ENCODE data around the gene PARP2. TPM values are rescaled to one million over a fixed set of nuclear protein-coding genes. Genes with fewer than 3 reads are reported as not detected.

The PARP2 gene
- total RNA-seq, 4 donors from 2014 or later = 1.8 to 22.5 (median 16.0) TPM

- Histone ChIP-seq H3K36me3 (no peaks in the 10 kb centered on the region), H3K27me3 (no peaks in the 10 kb centered on the region), H3K4me3 (peak overlapping the region; percentile 70 to 85), H3K4me1 (no peaks in the 10 kb centered on the region), H3K27ac (peak overlapping the region; percentile 97 to 99), H3K9me3 (no peaks in the 10 kb centered on the region)
- no peak for DNase-seq
- intact Hi-C loops (cut with DNase I; ENCODE audit: low total_unique reads) = no loop called here
- no peak for TF ChIP-seq CTCF (IDR thresholded peaks at IDR 0.05)
- no peak for TF ChIP-seq POLR2A (IDR thresholded peaks at IDR 0.05)
Observed at GRCh38 chr14:20343862-20344220, 406 bp downstream of the PARP2 start.

- Histone ChIP-seq H3K4me1 (no peaks in the 10 kb centered on the region), H3K4me3 (no peak overlapping the region), H3K27ac (no peak overlapping the region), H3K27me3 (no peaks in the 10 kb centered on the region), H3K9me3 (no peaks in the 10 kb centered on the region), H3K36me3 (no peaks in the 10 kb centered on the region)
- no peak for TF ChIP-seq POLR2A (IDR thresholded peaks at IDR 0.05)
- no peak for TF ChIP-seq CTCF (IDR thresholded peaks at IDR 0.05)
- no peak for DNase-seq
- intact Hi-C loops (cut with DNase I; ENCODE audit: low total_unique reads) = no loop called here
Observed at GRCh38 chr14:20345366-20345765, 1.9 kb downstream of the PARP2 start.

GRCh38 chr14:20346713-20347112, 3.3 kb downstream of the PARP2 start:
- Histone ChIP-seq H3K4me1 (no peaks in the 10 kb centered on the region), H3K4me3 (no peak overlapping the region), H3K36me3 (no peaks in the 10 kb centered on the region), H3K27me3 (no peaks in the 10 kb centered on the region), H3K9me3 (no peaks in the 10 kb centered on the region), H3K27ac (no peak overlapping the region)
- intact Hi-C loops (cut with DNase I; ENCODE audit: low total_unique reads) = no loop called here
- no peak for DNase-seq
- TF ChIP-seq CTCF (IDR thresholded peaks at IDR 0.05) (no peak), POLR2A (IDR thresholded peaks at IDR 0.05) (no peak)

- no peak for DNase-seq
- H3K27ac ChIP-seq = no peak overlapping the region
- intact Hi-C loops (cut with DNase I; ENCODE audit: low total_unique reads) = no loop called here
- H3K27me3 ChIP-seq = no peaks in the 10 kb centered on the region
- no peaks in the 10 kb centered on the region for H3K4me1 ChIP-seq
- no peaks in the 10 kb centered on the region for H3K9me3 ChIP-seq
- H3K36me3 ChIP-seq = no peaks in the 10 kb centered on the region
- TF ChIP-seq POLR2A (IDR thresholded peaks at IDR 0.05) (no peak), CTCF (IDR thresholded peaks at IDR 0.05) (no peak)
- no peak overlapping the region for H3K4me3 ChIP-seq
Observed at GRCh38 chr14:20347747-20348146, 4.3 kb downstream of the PARP2 start.

- no peaks in the 10 kb centered on the region for H3K27me3 ChIP-seq
Observed at GRCh38 chr14:20350282-20350681, 6.8 kb downstream of the PARP2 start.

More at GRCh38 chr14:20350282-20350681, 6.8 kb downstream of the PARP2 start:
- intact Hi-C loops (cut with DNase I; ENCODE audit: low total_unique reads) = no loop called here
- no peaks in the 10 kb centered on the region for H3K9me3 ChIP-seq
- DNase-seq = no peak
- TF ChIP-seq CTCF (IDR thresholded peaks at IDR 0.05) (no peak), POLR2A (IDR thresholded peaks at IDR 0.05) (no peak)
- H3K27ac ChIP-seq = no peak overlapping the region
- no peaks in the 10 kb centered on the region for H3K4me1 ChIP-seq
- no peaks in the 10 kb centered on the region for H3K36me3 ChIP-seq
- H3K4me3 ChIP-seq = no peak overlapping the region
